HG03103 (cell line): Measurements from ENCODE around the gene NEMP2.

Experiments
- ATAC-seq: cut with Tn5 transposase; IDR thresholded peaks from one replicate; pipeline ENCODE4 v1.9.1; 2021; ENCODE audit warnings: low read depth; ENCODE audit not compliant: unreplicated experiment

The NEMP2 gene

DNA sequence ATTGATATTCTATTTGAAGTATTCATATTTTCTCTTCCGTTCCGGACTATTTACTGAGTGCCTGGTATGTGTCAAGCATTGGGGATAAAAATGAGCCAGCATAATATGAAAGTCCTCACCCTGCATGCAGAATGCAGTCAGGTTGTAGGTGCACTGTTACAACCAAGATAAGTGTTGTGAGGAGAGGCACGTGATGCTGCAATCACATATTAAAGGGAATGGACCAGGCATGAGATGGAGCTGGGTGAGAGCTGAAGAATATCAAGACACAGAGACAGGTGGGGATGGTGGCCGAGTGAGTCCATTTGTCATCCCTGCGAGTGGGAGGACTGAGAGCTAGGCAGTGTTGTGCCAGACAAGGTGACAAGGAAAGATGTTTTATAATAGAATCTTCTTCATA, 74.0 kb downstream of the NEMP2 start:
- no peak for ATAC-seq

DNA sequence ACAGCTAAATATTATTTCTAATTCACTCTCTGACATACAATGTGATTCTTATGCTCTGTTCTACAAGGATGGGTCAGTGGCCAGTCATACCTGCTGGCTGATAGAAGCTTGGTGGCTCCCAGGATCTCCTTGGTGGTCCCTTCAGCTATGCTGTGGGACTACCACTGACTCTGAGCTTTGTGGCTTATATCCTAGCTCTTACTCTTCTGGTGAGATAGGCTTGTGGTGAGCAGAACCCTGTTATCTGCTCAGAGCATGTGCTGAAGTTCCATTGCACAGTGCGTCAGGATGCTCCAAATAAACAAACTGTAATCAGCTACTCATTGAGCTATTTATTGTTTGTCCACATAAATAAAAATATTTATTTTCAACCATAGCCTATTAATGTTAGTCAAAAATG, 74.6 kb downstream of the NEMP2 start:
- no peak for ATAC-seq

DNA sequence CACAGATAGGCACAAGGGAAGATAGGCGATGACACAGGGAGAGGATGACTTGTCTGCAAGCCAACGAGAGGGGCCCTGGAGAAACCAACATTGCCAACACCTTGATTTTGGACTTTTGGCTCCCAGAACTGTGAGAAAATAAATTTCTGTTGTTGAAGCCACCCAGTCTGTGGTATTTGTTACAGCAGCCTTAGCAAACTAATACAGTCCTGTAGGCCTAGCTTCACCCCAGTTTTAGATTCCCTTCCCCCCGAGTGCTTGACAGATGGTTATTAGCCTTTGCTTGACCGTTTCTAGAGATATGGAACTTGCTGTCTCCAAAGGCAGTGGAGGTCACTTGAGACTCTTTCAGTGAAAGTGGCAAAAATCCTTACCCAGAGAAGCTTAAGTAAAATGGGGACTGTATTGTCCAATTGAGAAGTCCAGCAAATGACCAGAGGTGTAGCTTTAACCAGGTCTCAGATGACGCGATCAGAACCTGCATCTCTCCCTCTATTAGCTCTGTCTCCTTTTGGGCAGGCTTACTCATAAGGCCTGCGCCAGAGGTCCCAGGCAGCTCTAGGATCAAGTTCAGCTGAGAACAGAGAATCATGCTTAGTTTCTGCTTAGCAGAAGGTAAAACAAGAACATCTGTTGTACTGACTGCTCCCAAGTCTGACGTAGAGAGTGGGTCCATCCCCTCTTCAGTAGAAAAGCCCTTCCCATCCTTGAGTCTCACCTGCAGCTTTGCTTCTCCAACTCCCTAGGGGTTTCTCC, 76.0 kb downstream of the NEMP2 start:
- ATAC-seq = no peak

DNA sequence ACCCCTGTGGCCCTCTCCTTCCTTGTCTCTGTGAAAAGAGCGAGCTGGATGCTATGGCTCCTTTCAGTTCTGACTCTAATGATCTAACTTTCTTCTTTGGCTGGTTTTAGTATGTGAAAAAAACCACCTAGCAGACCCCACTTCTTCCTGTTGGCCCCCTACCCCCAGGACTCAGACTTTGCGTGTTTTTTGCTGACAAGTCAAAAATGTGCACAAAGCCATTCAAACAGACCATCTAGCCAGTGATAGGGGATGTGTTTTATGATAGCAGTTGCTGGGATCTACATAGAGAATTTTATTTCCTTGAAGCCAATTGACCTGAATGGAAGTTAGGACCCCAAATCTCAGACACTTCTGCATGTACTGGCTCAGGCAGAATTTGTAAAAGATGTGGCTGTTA, 77.3 kb downstream of the NEMP2 start:
- ATAC-seq = no peak

DNA sequence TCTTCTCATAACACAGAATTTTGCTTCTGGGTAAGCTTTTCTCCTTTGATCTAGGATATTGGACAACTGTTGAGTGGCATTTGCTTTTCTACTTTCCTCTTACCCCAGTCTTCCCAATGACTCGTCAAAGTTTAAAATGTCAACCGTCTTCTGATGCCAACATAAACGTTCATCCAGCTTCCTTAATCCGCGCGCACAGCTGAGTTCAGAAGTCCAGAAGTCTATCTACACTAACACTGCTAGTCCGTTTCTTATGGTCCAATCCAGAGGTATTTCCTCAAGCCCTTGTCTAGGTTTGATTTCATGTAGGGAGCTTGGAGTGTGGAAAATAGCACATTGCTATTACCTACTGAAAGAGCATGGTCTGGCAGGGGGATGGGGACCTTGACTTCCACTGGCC, 77.7 kb downstream of the NEMP2 start:
- ATAC-seq = no peak

DNA sequence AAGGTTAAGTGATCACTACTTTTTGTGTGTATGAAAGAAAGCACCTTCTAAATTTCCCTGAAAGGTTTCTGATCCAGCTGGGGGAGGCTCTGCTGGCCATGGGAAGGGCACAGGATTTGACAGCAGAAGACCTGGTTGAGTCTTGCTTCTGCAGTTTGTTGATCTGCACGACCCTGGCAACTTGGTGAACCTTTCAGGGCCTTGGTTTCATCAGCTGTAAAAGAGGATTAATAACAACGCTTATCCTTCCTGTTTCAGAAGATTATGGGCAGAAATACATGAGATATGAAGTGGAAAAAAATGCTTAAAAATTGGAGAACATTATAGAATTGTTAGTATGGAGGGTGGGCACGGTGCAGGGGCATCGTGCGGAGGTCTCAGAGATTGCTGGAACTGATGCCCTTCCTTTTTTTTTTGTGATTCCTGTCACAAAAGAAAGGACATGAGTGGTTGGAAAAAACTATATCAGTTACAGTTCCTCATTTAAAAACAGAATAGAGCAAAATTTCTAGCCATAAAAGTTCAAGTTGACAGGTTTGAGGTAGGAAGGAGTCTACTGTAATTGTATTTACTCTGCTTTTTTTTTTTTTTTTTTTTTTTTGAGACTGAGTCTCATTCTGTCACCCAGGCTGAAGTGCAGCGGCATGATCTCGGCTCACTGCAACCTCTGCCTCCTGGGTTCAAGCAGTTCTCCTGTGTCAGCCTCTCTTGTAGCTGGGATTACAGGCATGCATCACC, 79.0 kb downstream of the NEMP2 start:
- no peak for ATAC-seq

DNA sequence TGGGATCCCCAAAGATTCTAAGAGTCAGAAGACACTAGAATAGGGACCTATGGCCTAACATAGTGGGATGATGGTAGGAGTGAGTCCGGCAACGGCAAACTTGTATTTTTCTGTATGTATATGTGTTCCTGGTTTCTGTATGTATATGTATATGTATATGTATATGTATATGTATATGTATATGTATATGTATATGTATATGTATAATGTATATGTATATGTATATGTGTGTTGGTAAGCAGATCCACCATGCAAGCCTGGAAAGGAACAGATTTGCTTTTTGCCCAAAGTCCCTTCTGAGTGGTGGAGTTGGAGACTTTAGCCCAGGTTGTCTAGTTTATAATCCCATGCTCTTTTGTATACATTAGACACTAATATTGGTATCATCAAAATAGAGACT, 79.7 kb downstream of the NEMP2 start:
- ATAC-seq = no peak
